Pancreas (tissue), 10 donors: Measurements from ENCODE around the gene SLC25A36. TPM values are rescaled to one million over a fixed set of nuclear protein-coding genes. Genes with fewer than 3 reads are reported as not detected.
"Not testable (repeated sequence)": the region's sequence is repeated elsewhere in the genome, so short reads cannot be mapped to it uniquely, and the experiment has no call there.

Experiments
- ATAC-seq, 4 donors: fragments of 200-7000 bp; cut with Tn5 transposase; one replicate each; pipeline versions ENCODE4 v1.8.0 to v1.9.1; 2020; ENCODE audit warnings: mild to moderate bottlenecking in 4 of 4, moderate library complexity in 4 of 4
- DNase-seq, 6 donors: peaks; one replicate each; pipeline ENCODE4 v3.0.0-alpha.2; 2020
- FAIRE-seq: peaks from 2 replicates; lab custom pipeline; 2012; peaks lifted over from hg19 to GRCh38; lab: Jason Lieb, UNC
- H3K27ac ChIP-seq, 4 donors: fragments of 200-600 bp; sonication (generic); 1 replicate in 3 of 4; 2 replicates in 1 of 4; pipeline versions ENCODE4 v1.5.0 to v1.8.0; 2020
- H3K27me3 ChIP-seq, 4 donors: fragments of 200-600 bp; one replicate each; pipeline ENCODE4 v1.8.0; 2021
- H3K36me3 ChIP-seq, 3 donors: fragments of 200-600 bp; sonication (generic) in 1 of 3; one replicate each; pipeline versions ENCODE4 v1.5.0 to v1.8.0; 2020 to 2021
- H3K4me1 ChIP-seq, 3 donors: fragments of 200-600 bp; one replicate each; pipeline ENCODE4 v1.8.0; 2021
- H3K4me3 ChIP-seq, 4 donors: fragments of 200-600 bp; sonication (generic) in 2 of 4; one replicate each; pipeline versions ENCODE4 v1.5.0 to v1.8.0; 2020 to 2021
- H3K9me3 ChIP-seq, 4 donors: fragments of 200-600 bp; one replicate each; pipeline ENCODE4 v1.8.0; 2021
- WGBS, 2 donors: extraction: QIAGEN DNeasy Blood & Tissue Kit; methylation state at CpG; one replicate each; pipeline ENCODE4 v1.1.7; 2013; 5-methylcytosine and 5-hydroxymethylcytosine counted together
- intact Hi-C, 3 donors: fragments of 100-400 bp; cut with DNase I; formaldehyde crosslinking; loops; one replicate each; pipeline versions ENCODE4 v1.11.1 to v1.14.2; 2022
- polyA plus RNA-seq, 2 donors: library from polyadenylated mRNA; stranded (reverse); fragments of 200-250 nt; gene quantifications; one replicate each; pipeline ENCODE4 v1.2.3, GENCODE V29; 2013
- total RNA-seq, 6 donors: library from RNA; stranded (reverse); fragmentation: NEBNext Ultra II Directional in 4 of 6; extraction: Animal tissue kit (Norgen Biotek cat#: 25700) in 4 of 6; gene quantifications; one replicate each; pipeline versions ENCODE4 v1.2.1 to v1.2.4, GENCODE V29; 2021 to 2023
- TF ChIP-seq, protein P1 (sequence below), 4 donors: fragments of 200-600 bp; sonication (generic) in 3 of 4; IDR thresholded peaks; one replicate each; pipeline versions ENCODE4 v1.5.0 to v1.8.0; 2021; ENCODE audit warnings: antibody characterized with exemption in 4 of 4
- donor health status: healthy with polysubstance abuse.
- donor health status: DM: no; HTN: no; CAD: no; lungs with moderate emphysema.
- donor health status: DM: no; HTN: no; CAD: no.
- donor health status: control.
- donor health status: control.
- donor health status: Bipolar disorder and iron deficiency.
- donor health status: DM: yes; HTN: yes; CAD: no.
- donor health status: DM: no; HTN: no; CAD: no.
- donor health status: DM: no; HTN: no; CAD: no.
- donor health status: DM: yes; HTN: yes; CAD: no.

SLC25A36 gene
- total and polyA plus RNA-seq, 8 donors: 17.3 to 93.6 (median 45.0) TPM

DNA sequence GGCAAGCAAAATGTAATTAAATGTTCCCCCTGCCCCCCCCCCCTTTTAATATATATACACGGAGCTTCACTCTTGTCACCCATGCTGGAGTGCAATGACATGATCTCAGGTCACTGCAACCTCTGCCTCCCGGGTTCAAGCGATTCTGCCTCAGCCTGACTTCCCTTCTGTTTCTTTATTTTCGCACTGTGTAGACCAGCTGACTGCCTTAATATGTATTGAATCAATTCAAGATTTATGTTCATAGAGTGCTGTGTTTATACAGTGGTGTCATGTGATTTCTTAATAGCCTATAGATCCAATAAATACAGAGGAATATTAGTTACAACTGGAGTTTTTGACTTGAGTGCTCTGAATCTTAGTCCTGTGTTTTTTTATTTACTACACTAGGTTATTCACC, 39.0 kb downstream of the SLC25A36 start:
- H3K27me3 ChIP-seq: no peaks in the 10 kb centered on the region
- H3K4me1 ChIP-seq: no peaks in the 10 kb centered on the region
- no peaks in the 10 kb centered on the region for H3K9me3 ChIP-seq
- intact Hi-C loops: no loop called here
- DNase-seq (no peak), FAIRE-seq (no peak), ATAC-seq (no peak)
- TF ChIP-seq, protein P1, sequence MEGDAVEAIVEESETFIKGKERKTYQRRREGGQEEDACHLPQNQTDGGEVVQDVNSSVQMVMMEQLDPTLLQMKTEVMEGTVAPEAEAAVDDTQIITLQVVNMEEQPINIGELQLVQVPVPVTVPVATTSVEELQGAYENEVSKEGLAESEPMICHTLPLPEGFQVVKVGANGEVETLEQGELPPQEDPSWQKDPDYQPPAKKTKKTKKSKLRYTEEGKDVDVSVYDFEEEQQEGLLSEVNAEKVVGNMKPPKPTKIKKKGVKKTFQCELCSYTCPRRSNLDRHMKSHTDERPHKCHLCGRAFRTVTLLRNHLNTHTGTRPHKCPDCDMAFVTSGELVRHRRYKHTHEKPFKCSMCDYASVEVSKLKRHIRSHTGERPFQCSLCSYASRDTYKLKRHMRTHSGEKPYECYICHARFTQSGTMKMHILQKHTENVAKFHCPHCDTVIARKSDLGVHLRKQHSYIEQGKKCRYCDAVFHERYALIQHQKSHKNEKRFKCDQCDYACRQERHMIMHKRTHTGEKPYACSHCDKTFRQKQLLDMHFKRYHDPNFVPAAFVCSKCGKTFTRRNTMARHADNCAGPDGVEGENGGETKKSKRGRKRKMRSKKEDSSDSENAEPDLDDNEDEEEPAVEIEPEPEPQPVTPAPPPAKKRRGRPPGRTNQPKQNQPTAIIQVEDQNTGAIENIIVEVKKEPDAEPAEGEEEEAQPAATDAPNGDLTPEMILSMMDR (IDR thresholded peaks at IDR 0.05): no peak
- 73 to 74% methylated on average over 4 of the region's 4 CpGs for WGBS, 2 donors
- H3K36me3 ChIP-seq: peaks cover 0 to 13% (median 0%) of the 10 kb centered on the region in 3 donors
- H3K27ac ChIP-seq: no peak overlapping the region
- H3K4me3 ChIP-seq: no peak overlapping the region

DNA sequence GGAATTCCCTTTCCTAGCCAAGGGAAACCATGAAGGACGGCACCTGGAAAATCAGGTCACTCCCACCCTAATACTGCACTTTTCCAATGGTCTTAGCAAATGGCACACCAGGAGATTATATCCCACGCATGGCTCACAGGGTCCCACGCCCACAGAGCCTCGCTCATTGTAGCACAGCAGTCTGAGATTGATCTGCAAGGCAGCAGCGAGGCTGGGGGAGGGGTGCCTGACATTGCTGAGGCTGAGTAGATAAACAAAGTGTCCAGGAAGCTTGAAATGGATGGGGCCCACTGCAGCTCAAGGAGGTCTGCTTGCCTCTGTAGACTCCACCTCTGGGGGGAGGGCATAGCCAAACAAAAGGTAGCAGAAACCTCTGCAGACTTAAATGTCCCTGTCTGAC, 46.2 kb downstream of the SLC25A36 start:
- DNase-seq: peak in 1 of 6 donors; percentile 27

DNA sequence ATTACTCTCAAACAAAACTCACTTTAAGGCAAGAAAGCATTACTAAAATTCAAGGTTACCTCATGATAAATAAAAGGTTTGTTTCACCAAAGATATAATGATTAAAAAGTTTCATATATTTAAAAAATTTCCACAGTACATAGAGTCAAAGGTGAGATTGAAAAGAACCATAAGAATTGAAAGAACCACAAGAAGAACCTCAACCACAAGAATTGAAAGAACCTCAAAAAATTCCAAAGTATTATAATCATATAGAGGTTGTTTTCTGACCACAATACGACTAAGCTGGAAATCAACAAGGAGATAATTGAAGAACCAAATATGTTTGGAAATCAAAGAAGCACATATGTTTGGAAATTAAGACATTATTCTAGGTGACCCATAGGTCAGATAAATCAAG, 52.7 kb downstream of the SLC25A36 start:
- FAIRE-seq (no peak), ATAC-seq (no peak), DNase-seq (no peak)
- intact Hi-C loops: no loop called here
- Histone ChIP-seq H3K36me3 (no peaks in the 10 kb centered on the region), H3K4me3 (no peak overlapping the region), H3K27ac (no peak overlapping the region), H3K4me1 (no peaks in the 10 kb centered on the region), H3K9me3 (no peaks in the 10 kb centered on the region), H3K27me3 (no peaks in the 10 kb centered on the region)
- TF ChIP-seq, protein P1 (IDR thresholded peaks at IDR 0.05): no peak
- WGBS, 2 donors: 92 to 96% methylated on average over 1 of the region's 1 CpG

More for the DNA sequence above, 46.2 kb downstream of the SLC25A36 start:
- H3K4me1 ChIP-seq, intact Hi-C loops, H3K27me3 ChIP-seq, ATAC-seq, H3K4me3 ChIP-seq, FAIRE-seq, H3K36me3 ChIP-seq, H3K9me3 ChIP-seq, H3K27ac ChIP-seq: not testable (repeated sequence)
- 88 to 92% methylated on average over 5 of the region's 5 CpGs for WGBS, 2 donors

DNA sequence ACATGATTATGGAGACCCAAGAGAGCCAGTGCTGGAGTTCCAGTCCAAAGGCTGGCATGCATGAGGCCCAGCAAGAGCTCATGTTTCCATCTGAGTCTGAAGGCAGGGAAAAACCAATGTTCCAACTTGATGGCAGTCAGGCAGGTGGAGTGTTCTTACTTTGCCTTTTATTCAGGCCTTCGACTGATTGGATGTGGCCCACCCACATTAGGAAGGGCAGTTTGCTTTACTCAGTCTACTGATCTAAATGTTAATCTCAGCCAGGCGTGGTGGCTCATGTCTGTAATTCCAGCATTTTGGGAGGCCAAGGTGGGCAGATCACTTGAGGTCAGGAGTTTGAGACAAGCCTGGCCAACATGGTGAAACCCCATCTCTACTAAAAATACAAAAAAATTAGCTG, 53.2 kb downstream of the SLC25A36 start:
- intact Hi-C loops: loop anchor here in 1 of 3 donors (5.0 kb wide), 1 partner anchor 197 kb away; no protein-coding TSS in a partner anchor
- not testable (repeated sequence) for ATAC-seq, H3K27ac ChIP-seq

DNA sequence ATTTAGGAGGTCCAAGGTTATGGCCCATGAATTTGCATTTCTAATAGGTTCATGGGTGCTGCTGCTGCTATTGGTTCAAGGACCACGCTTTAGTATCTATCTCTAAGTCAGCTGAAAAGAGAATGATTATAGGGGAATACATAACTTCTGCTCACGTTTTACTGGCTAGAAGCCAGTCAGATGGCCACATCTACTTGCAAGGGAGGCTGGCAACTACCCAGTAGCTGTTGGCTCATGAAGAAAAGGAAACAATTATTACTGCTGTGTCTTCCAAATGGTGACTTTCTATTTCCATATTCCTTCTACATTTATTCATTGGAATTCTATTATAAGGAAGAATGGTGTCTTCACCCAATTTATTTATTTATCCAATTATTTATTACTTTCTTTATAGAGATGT, 54.2 kb downstream of the SLC25A36 start:
- intact Hi-C loops: loop anchor here in 1 of 3 donors (5.0 kb wide), 1 partner anchor 196 kb away; no protein-coding TSS in a partner anchor
- H3K27ac ChIP-seq: no peak overlapping the region
- H3K9me3 ChIP-seq: no peaks in the 10 kb centered on the region
- DNase-seq: peak in 2 of 6 donors; percentile 19 to 20
- H3K36me3 ChIP-seq: no peaks in the 10 kb centered on the region
- WGBS, 2 donors: 27 to 32% methylated on average over 2 of the region's 2 CpGs
- H3K27me3 ChIP-seq: no peaks in the 10 kb centered on the region
- TF ChIP-seq, protein P1 (IDR thresholded peaks at IDR 0.05): no peak
- H3K4me3 ChIP-seq: no peak overlapping the region
- no peak for FAIRE-seq
- H3K4me1 ChIP-seq: no peaks in the 10 kb centered on the region
- no peak for ATAC-seq

More for the DNA sequence above, 53.2 kb downstream of the SLC25A36 start:
- 87 to 90% methylated on average over 2 of the region's 2 CpGs for WGBS, 2 donors
- DNase-seq, H3K27me3 ChIP-seq, H3K36me3 ChIP-seq, H3K4me1 ChIP-seq, FAIRE-seq, H3K4me3 ChIP-seq, H3K9me3 ChIP-seq: not testable (repeated sequence)

DNA sequence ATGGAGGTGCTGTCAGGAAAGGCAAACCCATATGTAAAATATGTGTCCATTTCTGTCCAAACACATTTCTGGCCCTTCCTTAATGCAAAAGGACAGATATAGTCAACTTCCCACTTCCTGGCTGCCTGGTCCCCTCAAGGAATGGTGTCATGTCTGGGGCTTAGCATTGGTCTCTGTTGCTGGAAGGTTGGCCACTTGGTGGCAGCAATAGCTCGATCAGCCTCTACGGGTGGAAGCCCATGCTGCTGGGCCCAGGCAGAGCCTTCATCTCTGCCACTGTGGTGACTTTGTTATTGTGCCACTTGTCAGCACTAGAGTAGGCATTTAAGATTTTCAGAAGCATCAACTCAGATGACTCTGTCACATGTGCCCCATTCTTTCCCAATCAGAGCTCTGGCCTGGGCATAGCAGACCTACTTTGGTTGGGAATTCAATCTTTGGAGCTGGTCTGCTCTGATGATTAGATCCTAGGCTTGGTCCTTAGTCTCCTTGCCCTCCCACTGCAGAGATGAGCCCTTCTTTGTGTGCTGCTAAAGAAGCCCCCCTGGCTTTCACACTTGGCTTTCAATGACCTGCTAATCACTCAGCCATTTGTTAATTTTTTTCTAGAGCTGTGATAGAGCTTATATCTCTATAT, 58.5 kb downstream of the SLC25A36 start:
- TF ChIP-seq, protein P1 (IDR thresholded peaks at IDR 0.05): peak; percentile 17 to 72 (median 62)
- H3K27ac ChIP-seq: no peak overlapping the region
- no peaks in the 10 kb centered on the region for H3K4me1 ChIP-seq
- ATAC-seq (peak; percentile 88 to 100 (median 100)), FAIRE-seq (no peak), DNase-seq (peak; percentile 41 to 78 (median 66))
- no peak overlapping the region for H3K4me3 ChIP-seq
- H3K27me3 ChIP-seq: no peaks in the 10 kb centered on the region
- intact Hi-C loops: loop anchor here in 2 of 3 donors (5.0 to 10.0 kb wide), 2 partner anchors 185 to 192 kb away; no protein-coding TSS in a partner anchor
- 7 to 8% methylated on average over 2 of the region's 2 CpGs for WGBS, 2 donors
- no peaks in the 10 kb centered on the region for H3K36me3 ChIP-seq
- H3K9me3 ChIP-seq: no peaks in the 10 kb centered on the region
